Lung (tissue), 12 donors: ENCODE results near the gene MATR3. TPM values are rescaled to one million over a fixed set of nuclear protein-coding genes. Genes with fewer than 3 reads are reported as not detected.

Experiments
- ATAC-seq: fragments of 200-7000 bp; cut with Tn5 transposase; one replicate; pipeline ENCODE4 v1.9.1; 2020; ENCODE audit warnings: moderate number of reproducible peaks; ENCODE audit not compliant: insufficient read depth, low FRiP score
- DNase-seq, 3 donors: peaks; one replicate each; pipeline ENCODE4 v3.0.0-alpha.2; 2013 to 2017
- H3K27ac ChIP-seq, 2 donors: one replicate each; pipeline ENCODE4 v1.5.1; 2013; ENCODE audit warnings: mild to moderate bottlenecking in 2 of 2, moderate library complexity in 2 of 2, control low read depth in 1 of 2, inconsistent platforms in 1 of 2, low read depth in 1 of 2, low read length in 1 of 2
- H3K27me3 ChIP-seq, 3 donors: one replicate each; pipeline ENCODE4 v1.5.1; 2013; ENCODE audit warnings: low read length in 2 of 3; ENCODE audit not compliant: control insufficient read depth in 3 of 3, insufficient read depth in 3 of 3
- H3K36me3 ChIP-seq, 4 donors: one replicate each; pipeline ENCODE4 v1.5.1; 2013; ENCODE audit warnings: low read length in 4 of 4, mild to moderate bottlenecking in 1 of 4, moderate library complexity in 1 of 4; ENCODE audit not compliant: control insufficient read depth in 4 of 4, insufficient read depth in 4 of 4
- H3K4me1 ChIP-seq, 5 donors: one replicate each; pipeline ENCODE4 v1.5.1; 2013; ENCODE audit warnings: low read length in 5 of 5, mild to moderate bottlenecking in 2 of 5, moderate library complexity in 1 of 5; ENCODE audit not compliant: control insufficient read depth in 5 of 5, insufficient read depth in 5 of 5
- H3K4me3 ChIP-seq: one replicate; pipeline ENCODE4 v1.5.1; 2013; ENCODE audit warnings: mild to moderate bottlenecking, control low read depth, moderate library complexity
- H3K9ac ChIP-seq, 2 donors: one replicate each; pipeline ENCODE4 v1.5.1; 2013; ENCODE audit warnings: low read length in 2 of 2, control low read depth in 1 of 2; ENCODE audit not compliant: insufficient read depth in 1 of 2
- H3K9me3 ChIP-seq, 4 donors: one replicate each; pipeline ENCODE4 v1.5.1; 2013; ENCODE audit warnings: low read length in 3 of 4, mild to moderate bottlenecking in 1 of 4, moderate library complexity in 1 of 4; ENCODE audit not compliant: control insufficient read depth in 4 of 4, insufficient read depth in 3 of 4
- CTCF ChIP-seq: IDR thresholded peaks from 2 replicates; pipeline ENCODE4 v1.5.1; 2012; ENCODE audit warnings: mild to moderate bottlenecking; ENCODE audit errors: control extremely low read depth, extremely low read depth
- WGBS, 2 donors: extraction: QIAGEN DNeasy Blood & Tissue Kit; methylation state at CpG; one replicate each; pipeline ENCODE4 v1.1.7; 2013; 5-methylcytosine and 5-hydroxymethylcytosine counted together
- polyA plus RNA-seq, 2 donors: library from polyadenylated mRNA; stranded (reverse); fragments of 200-250 nt; gene quantifications; one replicate each; pipeline ENCODE4 v1.2.1, GENCODE V29; 2013
- total RNA-seq, 2 donors: library from RNA; depleted of rRNA in 1 of 2; stranded (reverse); fragments of >200 nt in 1 of 2; gene quantifications; one replicate each; pipeline ENCODE4 v1.2.1, GENCODE V29; 2014 to 2021
- donor health status: control.
- donor health status: control.
- donor health status: Bipolar disorder and iron deficiency.
- donor health status: healthy.
- donor health status: DM: yes; HTN: yes; CAD: no.

MATR3 gene
- total and polyA plus RNA-seq, 4 donors = 89.9 to 461 (median 100) TPM

- H3K9me3 ChIP-seq = no peaks in the 10 kb centered on the region
- WGBS, 2 donors = 94 to 97% methylated on average over 2 of the region's 2 CpGs
- DNase-seq (no peak), ATAC-seq (no peak)
- H3K4me3 ChIP-seq = no peak overlapping the region
- no peak for TF ChIP-seq CTCF
- H3K27me3 ChIP-seq = no peaks in the 10 kb centered on the region
- peaks cover 6 to 21% (median 9%) of the 10 kb centered on the region in 4 donors for H3K36me3 ChIP-seq
- no peak overlapping the region for H3K9ac ChIP-seq
- peaks cover 0 to 3% (median 0%) of the 10 kb centered on the region in 5 donors for H3K4me1 ChIP-seq
- H3K27ac ChIP-seq = no peak overlapping the region
Measured at GRCh38 chr5:139374909-139375308, 81.4 kb downstream of the MATR3 start.

GRCh38 chr5:139376364-139376763, 82.8 kb downstream of the MATR3 start:
- WGBS, 2 donors = 82 to 93% methylated on average over 7 of the region's 7 CpGs
- no peak for ATAC-seq
- Histone ChIP-seq H3K27ac (no peak overlapping the region), H3K36me3 (peaks cover 3 to 17% (median 7%) of the 10 kb centered on the region in 4 donors), H3K9ac (no peak overlapping the region), H3K4me1 (peaks cover 0 to 3% (median 0%) of the 10 kb centered on the region in 5 donors), H3K27me3 (no peaks in the 10 kb centered on the region), H3K4me3 (no peak overlapping the region), H3K9me3 (no peaks in the 10 kb centered on the region)
- no peak for DNase-seq
- TF ChIP-seq CTCF = no peak

- Histone ChIP-seq H3K9ac (no peak overlapping the region), H3K36me3 (peaks cover 0 to 12% (median 6%) of the 10 kb centered on the region in 4 donors), H3K9me3 (no peaks in the 10 kb centered on the region), H3K27me3 (no peaks in the 10 kb centered on the region), H3K27ac (no peak overlapping the region), H3K4me3 (no peak overlapping the region), H3K4me1 (peaks cover 0 to 3% (median 0%) of the 10 kb centered on the region in 5 donors)
- WGBS, 2 donors = 86 to 95% methylated on average over 3 of the region's 3 CpGs
- ATAC-seq (no peak), DNase-seq (no peak)
- TF ChIP-seq CTCF = no peak
Measured at GRCh38 chr5:139377226-139377625, 83.7 kb downstream of the MATR3 start.
